IMR-90 (cell line): ENCODE results near the gene UVSSA. TPM values are rescaled to one million over a fixed set of nuclear protein-coding genes. Genes with fewer than 3 reads are reported as not detected.

Source experiments
- ATAC-seq: fragments of 200-7000 bp; cut with Tn5 transposase; 2 replicates; pipeline ENCODE4 v1.9.1; 2020; ENCODE audit warnings: low read depth, mild to moderate bottlenecking, moderate library complexity
- BruUV-seq: library from RNA; stranded (reverse); fragments of 400-500 nt; replicated peaks from 2 replicates; lab custom pipeline; 2021; lab: Mats Ljungman, UMichigan
- CTCF ChIA-PET: fragments of 300-600 bp; formaldehyde crosslinking; extraction: SDS; loops from one replicate; lab custom pipeline; 2021; ENCODE audit warnings: antibody characterized with exemption; lab: Yijun Ruan, JAX
- POLR2A ChIA-PET: fragments of 300-600 bp; sonication (Branson Sonifier 250); formaldehyde crosslinking; loops from one replicate; lab custom pipeline; 2022; ENCODE audit warnings: antibody characterized with exemption; ENCODE audit not compliant: unreplicated experiment; lab: Charles Lee
- DNase-seq: peaks from one replicate; pipeline ENCODE4 v3.0.0; 2013
- H2AFZ ChIP-seq: replicated peaks from 2 replicates; pipeline ENCODE3; 2013; ENCODE audit warnings: low read length, mild to moderate bottlenecking; ENCODE audit not compliant: poor library complexity
- H2AK5ac ChIP-seq: 2 replicates; pipeline ENCODE4 v1.6.1; 2013; ENCODE audit warnings: low read depth, low read length, inconsistent platforms
- H2AK9ac ChIP-seq: replicated peaks from 2 replicates; pipeline ENCODE3; 2013; ENCODE audit warnings: mild to moderate bottlenecking, low read depth, low read length, moderate library complexity; ENCODE audit not compliant: poor library complexity
- H2BK120ac ChIP-seq: 2 replicates; pipeline ENCODE4 v1.6.1; 2013; ENCODE audit warnings: low read depth, low read length, inconsistent platforms
- H2BK15ac ChIP-seq: 3 replicates; pipeline ENCODE4 v1.6.1; 2013; ENCODE audit warnings: low read depth, low read length, inconsistent platforms
- H2BK20ac ChIP-seq: 2 replicates; pipeline ENCODE4 v1.6.1; 2013; ENCODE audit warnings: low read depth, mild to moderate bottlenecking, inconsistent platforms, low read length, moderate library complexity
- H2BK5ac ChIP-seq: 2 replicates; pipeline ENCODE4 v1.6.1; 2013; ENCODE audit warnings: mild to moderate bottlenecking, low read depth, low read length, inconsistent platforms; ENCODE audit not compliant: poor library complexity, severe bottlenecking
- H3K14ac ChIP-seq: replicated peaks from 2 replicates; pipeline ENCODE4 v1.6.1; 2013; ENCODE audit warnings: low read depth, low read length, inconsistent platforms
- H3K18ac ChIP-seq: 2 replicates; pipeline ENCODE4 v1.6.1; 2013; ENCODE audit warnings: low read depth, low read length, control low read depth
- H3K23ac ChIP-seq: 2 replicates; pipeline ENCODE4 v1.6.1; 2013; ENCODE audit warnings: low read depth, low read length, inconsistent platforms
- H3K27ac ChIP-seq: 2 replicates; pipeline ENCODE4 v1.5.1; 2013; ENCODE audit warnings: mild to moderate bottlenecking, control low read depth, low read length; ENCODE audit not compliant: insufficient read depth
- H3K27me3 ChIP-seq: 2 replicates; pipeline ENCODE4 v1.6.1; 2013; ENCODE audit warnings: low read length; ENCODE audit not compliant: control insufficient read depth, insufficient read depth
- H3K36me3 ChIP-seq: 2 replicates; pipeline ENCODE4 v1.6.1; 2013; ENCODE audit warnings: low read length, mixed read lengths; ENCODE audit not compliant: control insufficient read depth, insufficient read depth
- H3K4ac ChIP-seq: 2 replicates; pipeline ENCODE4 v1.6.1; 2013; ENCODE audit warnings: low read depth, low read length, inconsistent platforms
- H3K4me1 ChIP-seq: 2 replicates; pipeline ENCODE4 v1.6.1; 2013; ENCODE audit warnings: low read length, mixed read lengths; ENCODE audit not compliant: control insufficient read depth, insufficient read depth
- H3K4me2 ChIP-seq: 2 replicates; pipeline ENCODE4 v1.6.1; 2013; ENCODE audit warnings: low read depth, mild to moderate bottlenecking, control low read depth, low read length, moderate library complexity
- H3K4me3 ChIP-seq: 2 replicates; pipeline ENCODE4 v1.5.1; 2013; ENCODE audit warnings: low read depth, mild to moderate bottlenecking, control low read depth, low read length, moderate library complexity; ENCODE audit not compliant: insufficient read depth
- H3K56ac ChIP-seq: 2 replicates; pipeline ENCODE4 v1.6.1; 2013; ENCODE audit warnings: low read length, inconsistent platforms; ENCODE audit not compliant: insufficient read depth; ENCODE audit errors: extremely low read depth
- H3K79me1 ChIP-seq, 2 experiments: 2 replicates each; pipeline ENCODE4 v1.6.1; 2013; ENCODE audit warnings: low read length in 2 of 2, inconsistent platforms in 1 of 2, low read depth in 1 of 2
- H3K9ac ChIP-seq: 2 replicates; pipeline ENCODE4 v1.6.1; 2013; ENCODE audit warnings: low read depth, low read length, control low read depth
- H3K9me1 ChIP-seq: 2 replicates; pipeline ENCODE4 v1.6.1; 2013; ENCODE audit warnings: low read length, inconsistent platforms; ENCODE audit not compliant: insufficient read depth
- H3K9me3 ChIP-seq: 2 replicates; pipeline ENCODE4 v1.6.1; 2013; ENCODE audit warnings: low read length; ENCODE audit not compliant: control insufficient read depth, insufficient read depth
- H4K20me1 ChIP-seq: 2 replicates; pipeline ENCODE4 v1.6.1; 2013; ENCODE audit warnings: low read length, inconsistent platforms; ENCODE audit not compliant: insufficient read depth
- H4K5ac ChIP-seq: 2 replicates; pipeline ENCODE4 v1.6.1; 2013; ENCODE audit warnings: mild to moderate bottlenecking, low read depth, low read length, control low read depth
- H4K8ac ChIP-seq, 2 experiments: 2 replicates each; pipeline ENCODE4 v1.6.1; 2013; ENCODE audit warnings: low read depth in 2 of 2, low read length in 2 of 2, control low read depth in 1 of 2, inconsistent platforms in 1 of 2
- H4K91ac ChIP-seq: 2 replicates; pipeline ENCODE4 v1.6.1; 2013; ENCODE audit warnings: low read depth, low read length, inconsistent platforms; ENCODE audit not compliant: insufficient read depth
- CTCF ChIP-seq: conservative IDR thresholded peaks from 2 replicates; pipeline ENCODE4 v1.5.1; 2012; ENCODE audit warnings: mild to moderate bottlenecking, low read depth, low read length, improper control_type of control experiment
- ELK1 ChIP-seq: fragments of 150-350 bp; IDR thresholded peaks from 2 replicates; pipeline ENCODE4 v1.6.1; 2016; ENCODE audit warnings: low read depth, mild to moderate bottlenecking, low read length, moderate library complexity, borderline replicate concordance
- FOS ChIP-seq: fragments of 150-350 bp; IDR thresholded peaks from 2 replicates; pipeline ENCODE4 v1.6.1; 2016; ENCODE audit warnings: low read depth, low read length
- MAZ ChIP-seq: IDR thresholded peaks from 2 replicates; pipeline ENCODE4 v1.6.1; 2012; ENCODE audit warnings: low read depth, mild to moderate bottlenecking, low read length, improper control_type of control experiment, moderate library complexity, borderline replicate concordance
- RAD21 ChIP-seq: IDR thresholded peaks from 2 replicates; pipeline ENCODE4 v1.6.1; 2012; ENCODE audit warnings: low read length, improper control_type of control experiment
- SMC3 ChIP-seq: fragments of 150-350 bp; IDR thresholded peaks from 2 replicates; pipeline ENCODE4 v1.6.1; 2016; ENCODE audit warnings: low read depth, mild to moderate bottlenecking, antibody characterized with exemption, low read length, moderate library complexity
- USF2 ChIP-seq: fragments of 150-350 bp; IDR thresholded peaks from 2 replicates; pipeline ENCODE4 v1.6.1; 2017; ENCODE audit warnings: mild to moderate bottlenecking, antibody characterized with exemption, low read length, low read depth
- WGBS, 2 experiments: methylation state at CpG; one replicate each; pipeline versions ENCODE4 v1.1.5 to v1.1.7; 2013; ENCODE audit warnings: missing lambda C conversion rate in 2 of 2; ENCODE audit not compliant: insufficient read length in 1 of 2; ENCODE audit errors: extremely low coverage in 2 of 2; 5-methylcytosine and 5-hydroxymethylcytosine counted together
- dilution Hi-C: fragments of 300-500 bp; cut with HindIII; formaldehyde crosslinking; loops from one replicate; pipeline ENCODE4 v1.14.3; 2018; ENCODE audit warnings: low sequenced_read_pairs; ENCODE audit not compliant: unreplicated experiment
- in situ Hi-C: fragments of 300-500 bp; cut with MboI; formaldehyde crosslinking; loops from 3 replicates; pipeline ENCODE4 v1.14.3; 2019; ENCODE audit warnings: low sequenced_read_pairs, inconsistent platforms, mixed read lengths
- intact Hi-C: fragments of 100-400 bp; cut with micrococcal nuclease; formaldehyde crosslinking; loops from 2 replicates; pipeline ENCODE4 v1.10.0; 2022
- polyA plus RNA-seq, 3 experiments: library from polyadenylated mRNA; depleted of rRNA; stranded (reverse); fragments of >200 nt; gene quantifications; 2 replicates each; pipeline ENCODE4 v1.2.3, GENCODE V29; 2012; ENCODE audit warnings: low replicate concordance in 1 of 3
- total RNA-seq: library from RNA; depleted of rRNA; stranded (reverse); fragments of >200 nt; gene quantifications from 2 replicates; pipeline ENCODE4 v1.2.3, GENCODE V29; 2012

UVSSA gene
- total and polyA plus RNA-seq, 2 of the 4 experiments (the other 2 are of a cell fraction), result 1.4 to 8.4 TPM

GRCh38 chr4:1403591-1404572, 56.9 kb downstream of the UVSSA start:
- Histone ChIP-seq H4K91ac (no peak overlapping the region), H4K20me1 (no peaks in the 10 kb centered on the region), H3K23ac (no peak overlapping the region), H3K27ac (no peak overlapping the region), H3K4me2 (no peak overlapping the region), H3K9me3 (peaks cover 4% of the 10 kb centered on the region), H4K5ac (no peak overlapping the region), H3K79me1 (no peaks in the 10 kb centered on the region), H3K14ac (no peak overlapping the region), H2BK20ac (no peak overlapping the region), H3K4me1 (no peaks in the 10 kb centered on the region), H2BK120ac (no peak overlapping the region), H3K36me3 (no peaks in the 10 kb centered on the region), H2AFZ (no peak overlapping the region), H3K9me1 (no peaks in the 10 kb centered on the region), H4K8ac (no peak overlapping the region), H3K9ac (no peak overlapping the region), H2AK5ac (no peak overlapping the region), H3K4me3 (no peak overlapping the region), H2BK15ac (no peak overlapping the region), H2BK5ac (no peak overlapping the region), H3K4ac (no peak overlapping the region), H3K18ac (no peak overlapping the region), H3K27me3 (peaks cover 84% of the 10 kb centered on the region), H2AK9ac (no peak overlapping the region), H3K56ac (no peak overlapping the region)
- TF ChIP-seq ELK1, result no peak
- no peak for TF ChIP-seq RAD21
- TF ChIP-seq USF2, result no peak
- TF ChIP-seq CTCF, result no peak
- no peak for TF ChIP-seq MAZ
- no peak for TF ChIP-seq SMC3
- no peak for TF ChIP-seq FOS
- no peak for ATAC-seq
- ChIA-PET CTCF (no interaction called here), POLR2A (no interaction called here)
- dilution Hi-C loops, result no loop called here
- BruUV-seq, result no TSS peak
- 2% methylated on average over 62 of the region's 107 CpGs; no CpG with 5 or more reads in 1 of the 2 experiments for WGBS, 2 experiments
- in situ Hi-C loops, result no loop called here
- DNase-seq, result no peak
- intact Hi-C loops, result no loop called here
